HepG2 (cell line): ENCODE measurements around the gene RAE1. TPM values are rescaled to one million over a fixed set of nuclear protein-coding genes. Genes with fewer than 3 reads are reported as not detected.

Experiments
- ATAC-seq: fragments of 200-7000 bp; cut with Tn5 transposase; 3 replicates; pipeline ENCODE4 v1.9.1; 2020; ENCODE audit warnings: mild to moderate bottlenecking, moderate library complexity
- BruUV-seq: library from RNA; stranded (reverse); fragments of 400-500 nt; replicated peaks from 2 replicates; lab custom pipeline; 2021; lab: Mats Ljungman, UMichigan
- CTCF ChIA-PET: fragments of 300-600 bp; formaldehyde crosslinking; extraction: SDS; loops from one replicate; lab custom pipeline; 2021; ENCODE audit warnings: low total read pairs, inconsistent platforms, low intra/inter-chr PET ratio; lab: Yijun Ruan, JAX
- POLR2A ChIA-PET: fragments of 350-600 bp; sonication (Branson Sonifier 250); formaldehyde crosslinking; loops from one replicate; lab custom pipeline; 2020; ENCODE audit warnings: antibody characterized with exemption, inconsistent platforms; lab: Yijun Ruan, JAX
- DNase-seq: peaks from one replicate; pipeline ENCODE4 v3.0.0-alpha.2; 2015; ENCODE audit warnings: low spot score
- FAIRE-seq: peaks from 3 replicates; lab custom pipeline; 2011; peaks lifted over from hg19 to GRCh38; lab: Jason Lieb, UNC
- H2AFZ ChIP-seq: one replicate; pipeline ENCODE4 v1.6.1; 2011; ENCODE audit warnings: low read length, inconsistent platforms
- H3K27ac ChIP-seq: fragments of 300-600 bp; 3 replicates; pipeline ENCODE4 v1.8.0; 2011; ENCODE audit warnings: mixed run types, mild to moderate bottlenecking, mixed read lengths, low read length, inconsistent platforms; ENCODE audit not compliant: insufficient read depth; ENCODE audit errors: extremely low read length
- H3K27me3 ChIP-seq, 2 experiments: fragments of 200-600 bp in 1 of 2; 2 replicates in 1 of 2; 3 replicates in 1 of 2; pipeline versions ENCODE4 v1.6.0 to v1.8.0; 2011; ENCODE audit warnings: low read length in 2 of 2, mild to moderate bottlenecking in 2 of 2, moderate library complexity in 2 of 2, inconsistent platforms in 1 of 2; ENCODE audit not compliant: insufficient read depth in 2 of 2, control insufficient read depth in 1 of 2
- H3K36me3 ChIP-seq, 2 experiments: fragments of 200-600 bp in 1 of 2; replicated peaks in 1 of 2; 2 replicates in 1 of 2; 3 replicates in 1 of 2; pipeline versions ENCODE4 v1.5.1 to v1.8.0; 2011; ENCODE audit warnings: low read length in 2 of 2, inconsistent platforms in 1 of 2; ENCODE audit not compliant: insufficient read depth in 2 of 2, control insufficient read depth in 1 of 2
- H3K4me1 ChIP-seq: 2 replicates; pipeline ENCODE4 v1.5.1; 2012; ENCODE audit warnings: low read length, inconsistent platforms; ENCODE audit not compliant: insufficient read depth
- H3K4me2 ChIP-seq: 2 replicates; pipeline ENCODE4 v1.6.0; 2011; ENCODE audit warnings: low read depth, low read length, inconsistent platforms
- H3K4me3 ChIP-seq, 3 experiments: fragments of 200-600 bp in 1 of 3; sonication (generic), shearing (Covaris generic) in 1 of 3; replicated peaks in 1 of 3; 2 replicates each; pipeline ENCODE4 v1.5.1; 2011 to 2016; ENCODE audit warnings: low read length in 3 of 3, inconsistent platforms in 2 of 3, low read depth in 2 of 3, mild to moderate bottlenecking in 2 of 3, control low read depth in 1 of 3, mixed read lengths in 1 of 3; ENCODE audit not compliant: insufficient read depth in 1 of 3
- H3K79me2 ChIP-seq: one replicate; pipeline ENCODE4 v1.6.1; 2011; ENCODE audit warnings: low read length, inconsistent platforms; ENCODE audit not compliant: insufficient read depth
- H3K9ac ChIP-seq: 2 replicates; pipeline ENCODE4 v1.6.0; 2011; ENCODE audit warnings: mild to moderate bottlenecking, low read depth, low read length, inconsistent platforms; ENCODE audit not compliant: insufficient read depth
- H3K9me3 ChIP-seq: 2 replicates; pipeline ENCODE4 v1.5.1; 2012; ENCODE audit warnings: mild to moderate bottlenecking, low read length
- H4K20me1 ChIP-seq: 2 replicates; pipeline ENCODE4 v1.6.0; 2011; ENCODE audit warnings: inconsistent platforms, mild to moderate bottlenecking, low read length, moderate library complexity; ENCODE audit not compliant: insufficient read depth
- ADNP ChIP-seq: sonication (generic); formaldehyde crosslinking; IDR thresholded peaks from 2 replicates; pipeline ENCODE4 v1.4.0; 2020; ENCODE audit warnings: missing genetic modification reagents
- CAMTA2 ChIP-seq: sonication (generic); formaldehyde crosslinking; IDR thresholded peaks from 2 replicates; pipeline ENCODE4 v1.4.0; 2020; ENCODE audit warnings: mild to moderate bottlenecking, missing genetic modification reagents, borderline replicate concordance
- FOXK2 ChIP-seq: fragments of 450-650 bp; IDR thresholded peaks from 2 replicates; pipeline ENCODE4 v1.6.1; 2016
- KMT2A ChIP-seq: sonication (generic); formaldehyde crosslinking; IDR thresholded peaks from 2 replicates; pipeline ENCODE4 v1.4.0; 2020; ENCODE audit warnings: missing genetic modification reagents
- MEF2D ChIP-seq: sonication (generic); formaldehyde crosslinking; IDR thresholded peaks from 2 replicates; pipeline ENCODE4 v1.5.1; 2020; ENCODE audit warnings: mild to moderate bottlenecking, missing genetic modification reagents
- MXI1 ChIP-seq: IDR thresholded peaks from 3 replicates; pipeline ENCODE4 v1.6.1; 2012; ENCODE audit warnings: low read depth, low read length, inconsistent platforms, borderline replicate concordance
- POLR2G ChIP-seq: fragments of 200-400 bp; formaldehyde crosslinking; IDR thresholded peaks from 2 replicates; pipeline ENCODE4 v1.6.1; 2018; ENCODE audit warnings: mild to moderate bottlenecking, low read depth, low read length, moderate library complexity
- SRY ChIP-seq: sonication (generic); formaldehyde crosslinking; IDR thresholded peaks from 2 replicates; pipeline ENCODE4 v1.8.0; 2022; ENCODE audit warnings: mild to moderate bottlenecking, missing genetic modification reagents
- U2AF2 ChIP-seq: fragments of 200-400 bp; formaldehyde crosslinking; IDR thresholded peaks from 2 replicates; pipeline ENCODE4 v1.6.1; 2017; ENCODE audit warnings: low read depth, mild to moderate bottlenecking, low read length
- ZFYVE20 ChIP-seq: sonication (generic); formaldehyde crosslinking; IDR thresholded peaks from 2 replicates; pipeline ENCODE4 v1.8.0; 2023; ENCODE audit warnings: low read depth, mild to moderate bottlenecking, moderate library complexity, missing genetic modification reagents, borderline replicate concordance
- WGBS: methylation state at CpG from one replicate; pipeline ENCODE4 v1.1.6; 2017; ENCODE audit warnings: low lambda C conversion rate; 5-methylcytosine and 5-hydroxymethylcytosine counted together
- in situ Hi-C: cut with HindIII; loops from 2 replicates; pipeline ENCODE4 v1.10.0; 2017; ENCODE audit warnings: low pct_unique_long_range_greater_than_20kb; ENCODE audit not compliant: extremely low pct_ligation_motif_present
- intact Hi-C: fragments of 100-400 bp; cut with micrococcal nuclease; formaldehyde crosslinking; loops from one replicate; pipeline ENCODE4 v1.10.0; 2022; ENCODE audit not compliant: unreplicated experiment
- polyA plus RNA-seq, 8 experiments: library from polyadenylated mRNA; depleted of rRNA in 3 of 8; stranded (reverse) in 7 of 8; unstranded in 1 of 8; fragments of >200 nt; fragmentation: Illumina TruSeq in 4 of 8; extraction: Trizol in 4 of 8; gene quantifications; 2 replicates each; pipeline versions ENCODE4 v1.2.1 to v1.2.3, GENCODE V29; 2011 to 2016; ENCODE audit warnings: low read depth in 4 of 8, missing spikeins in 1 of 8, mixed read lengths in 1 of 8; ENCODE audit not compliant: insufficient read depth in 1 of 8
- total RNA-seq, 5 experiments: library from RNA; depleted of rRNA; stranded (reverse); fragments of >200 nt; fragmentation: Illumina TruSeq; extraction: Trizol; gene quantifications; 2 replicates each; pipeline ENCODE4 v1.2.3, GENCODE V29; 2016; ENCODE audit warnings: low read depth in 1 of 5
- TF ChIP-seq, protein P1 (sequence below): sonication (generic); formaldehyde crosslinking; IDR thresholded peaks from 2 replicates; pipeline ENCODE4 v1.8.1; 2023; ENCODE audit warnings: mild to moderate bottlenecking, missing genetic modification reagents
- TF ChIP-seq, protein P2 (sequence below): sonication (generic); formaldehyde crosslinking; IDR thresholded peaks from 2 replicates; pipeline ENCODE4 v1.9.0; 2021; ENCODE audit warnings: mild to moderate bottlenecking, missing genetic modification reagents
- TF ChIP-seq, protein P3 (sequence below): sonication (generic); formaldehyde crosslinking; IDR thresholded peaks from 2 replicates; pipeline ENCODE4 v1.5.0; 2020; ENCODE audit warnings: mild to moderate bottlenecking, missing genetic modification reagents
- TF ChIP-seq, protein P4 (sequence below): IDR thresholded peaks from 2 replicates; pipeline ENCODE4 v1.6.1; 2016
- TF ChIP-seq, protein P5 (sequence below): sonication (generic); formaldehyde crosslinking; IDR thresholded peaks from 2 replicates; pipeline ENCODE4 v1.8.0; 2022; ENCODE audit warnings: missing genetic modification reagents, mild to moderate bottlenecking, inconsistent platforms, borderline replicate concordance

Gene RAE1
- total and polyA plus RNA-seq, 2 of the 13 experiments (the other 11 are each of a cell fraction or from before 2014, with no cell fraction given): 36.1 to 72.9 TPM

DNA sequence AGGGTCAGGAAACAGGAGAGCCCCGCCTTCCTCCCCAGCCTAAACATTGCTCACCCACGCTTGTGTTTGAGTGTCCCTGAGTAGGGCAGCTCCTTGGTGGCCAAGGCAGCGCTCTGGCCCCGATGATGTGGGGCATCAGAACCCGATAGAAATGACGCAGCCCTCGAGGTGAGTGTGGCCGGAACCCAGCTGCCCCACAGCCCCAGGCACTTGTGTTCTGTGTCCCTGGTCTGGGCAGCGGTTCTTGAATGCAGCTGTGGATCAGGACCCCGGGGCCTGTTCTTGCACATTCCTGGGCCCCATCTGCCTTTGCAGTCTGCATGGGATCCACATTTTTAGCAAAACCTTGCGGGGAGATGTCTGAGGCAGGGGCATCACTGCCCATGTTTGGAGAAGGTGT, 53.0 kb downstream of the RAE1 start:
- POLR2A ChIA-PET: interaction anchor here (0.9 kb wide), 1 partner anchor 12 kb away, joined by 3 read pairs; no protein-coding TSS in a partner anchor
- Histone ChIP-seq H3K36me3 (peaks cover 50 to 79% of the 10 kb centered on the region in 2 experiments), H4K20me1 (no peaks in the 10 kb centered on the region; the same call in 1 of the 2 replicates), H3K27ac (no peak overlapping the region), H3K79me2 (no peaks in the 10 kb centered on the region), H2AFZ (no peak overlapping the region), H3K9ac (no peak overlapping the region), H3K4me3 (no peak overlapping the region), H3K4me2 (no peak overlapping the region), H3K9me3 (no peaks in the 10 kb centered on the region), H3K27me3 (no peaks in the 10 kb centered on the region), H3K4me1 (no peaks in the 10 kb centered on the region)
- no TSS peak for BruUV-seq
- 93% methylated on average over 11 of the region's 11 CpGs for WGBS
- CTCF ChIA-PET: no interaction called here
- in situ Hi-C loops (no loop called here), intact Hi-C loops (no loop called here)
- DNase-seq (no peak), FAIRE-seq (no peak), ATAC-seq (no peak)
- no peak for TF ChIP-seq KMT2A (CRISPR knock-in tag)
- TF ChIP-seq, protein P1, sequence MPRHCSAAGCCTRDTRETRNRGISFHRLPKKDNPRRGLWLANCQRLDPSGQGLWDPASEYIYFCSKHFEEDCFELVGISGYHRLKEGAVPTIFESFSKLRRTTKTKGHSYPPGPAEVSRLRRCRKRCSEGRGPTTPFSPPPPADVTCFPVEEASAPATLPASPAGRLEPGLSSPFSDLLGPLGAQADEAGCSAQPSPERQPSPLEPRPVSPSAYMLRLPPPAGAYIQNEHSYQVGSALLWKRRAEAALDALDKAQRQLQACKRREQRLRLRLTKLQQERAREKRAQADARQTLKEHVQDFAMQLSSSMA (CRISPR knock-in tag): no peak
- no peak for TF ChIP-seq SRY (CRISPR knock-in tag)
- TF ChIP-seq ZFYVE20: no peak
- no peak for TF ChIP-seq MEF2D
- TF ChIP-seq POLR2G: no peak
- TF ChIP-seq, protein P2, sequence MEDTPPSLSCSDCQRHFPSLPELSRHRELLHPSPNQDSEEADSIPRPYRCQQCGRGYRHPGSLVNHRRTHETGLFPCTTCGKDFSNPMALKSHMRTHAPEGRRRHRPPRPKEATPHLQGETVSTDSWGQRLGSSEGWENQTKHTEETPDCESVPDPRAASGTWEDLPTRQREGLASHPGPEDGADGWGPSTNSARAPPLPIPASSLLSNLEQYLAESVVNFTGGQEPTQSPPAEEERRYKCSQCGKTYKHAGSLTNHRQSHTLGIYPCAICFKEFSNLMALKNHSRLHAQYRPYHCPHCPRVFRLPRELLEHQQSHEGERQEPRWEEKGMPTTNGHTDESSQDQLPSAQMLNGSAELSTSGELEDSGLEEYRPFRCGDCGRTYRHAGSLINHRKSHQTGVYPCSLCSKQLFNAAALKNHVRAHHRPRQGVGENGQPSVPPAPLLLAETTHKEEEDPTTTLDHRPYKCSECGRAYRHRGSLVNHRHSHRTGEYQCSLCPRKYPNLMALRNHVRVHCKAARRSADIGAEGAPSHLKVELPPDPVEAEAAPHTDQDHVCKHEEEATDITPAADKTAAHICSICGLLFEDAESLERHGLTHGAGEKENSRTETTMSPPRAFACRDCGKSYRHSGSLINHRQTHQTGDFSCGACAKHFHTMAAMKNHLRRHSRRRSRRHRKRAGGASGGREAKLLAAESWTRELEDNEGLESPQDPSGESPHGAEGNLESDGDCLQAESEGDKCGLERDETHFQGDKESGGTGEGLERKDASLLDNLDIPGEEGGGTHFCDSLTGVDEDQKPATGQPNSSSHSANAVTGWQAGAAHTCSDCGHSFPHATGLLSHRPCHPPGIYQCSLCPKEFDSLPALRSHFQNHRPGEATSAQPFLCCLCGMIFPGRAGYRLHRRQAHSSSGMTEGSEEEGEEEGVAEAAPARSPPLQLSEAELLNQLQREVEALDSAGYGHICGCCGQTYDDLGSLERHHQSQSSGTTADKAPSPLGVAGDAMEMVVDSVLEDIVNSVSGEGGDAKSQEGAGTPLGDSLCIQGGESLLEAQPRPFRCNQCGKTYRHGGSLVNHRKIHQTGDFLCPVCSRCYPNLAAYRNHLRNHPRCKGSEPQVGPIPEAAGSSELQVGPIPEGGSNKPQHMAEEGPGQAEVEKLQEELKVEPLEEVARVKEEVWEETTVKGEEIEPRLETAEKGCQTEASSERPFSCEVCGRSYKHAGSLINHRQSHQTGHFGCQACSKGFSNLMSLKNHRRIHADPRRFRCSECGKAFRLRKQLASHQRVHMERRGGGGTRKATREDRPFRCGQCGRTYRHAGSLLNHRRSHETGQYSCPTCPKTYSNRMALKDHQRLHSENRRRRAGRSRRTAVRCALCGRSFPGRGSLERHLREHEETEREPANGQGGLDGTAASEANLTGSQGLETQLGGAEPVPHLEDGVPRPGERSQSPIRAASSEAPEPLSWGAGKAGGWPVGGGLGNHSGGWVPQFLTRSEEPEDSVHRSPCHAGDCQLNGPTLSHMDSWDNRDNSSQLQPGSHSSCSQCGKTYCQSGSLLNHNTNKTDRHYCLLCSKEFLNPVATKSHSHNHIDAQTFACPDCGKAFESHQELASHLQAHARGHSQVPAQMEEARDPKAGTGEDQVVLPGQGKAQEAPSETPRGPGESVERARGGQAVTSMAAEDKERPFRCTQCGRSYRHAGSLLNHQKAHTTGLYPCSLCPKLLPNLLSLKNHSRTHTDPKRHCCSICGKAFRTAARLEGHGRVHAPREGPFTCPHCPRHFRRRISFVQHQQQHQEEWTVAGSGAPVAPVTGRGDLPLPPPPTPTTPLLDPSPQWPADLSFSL (CRISPR knock-in tag): no peak
- TF ChIP-seq, protein P3, sequence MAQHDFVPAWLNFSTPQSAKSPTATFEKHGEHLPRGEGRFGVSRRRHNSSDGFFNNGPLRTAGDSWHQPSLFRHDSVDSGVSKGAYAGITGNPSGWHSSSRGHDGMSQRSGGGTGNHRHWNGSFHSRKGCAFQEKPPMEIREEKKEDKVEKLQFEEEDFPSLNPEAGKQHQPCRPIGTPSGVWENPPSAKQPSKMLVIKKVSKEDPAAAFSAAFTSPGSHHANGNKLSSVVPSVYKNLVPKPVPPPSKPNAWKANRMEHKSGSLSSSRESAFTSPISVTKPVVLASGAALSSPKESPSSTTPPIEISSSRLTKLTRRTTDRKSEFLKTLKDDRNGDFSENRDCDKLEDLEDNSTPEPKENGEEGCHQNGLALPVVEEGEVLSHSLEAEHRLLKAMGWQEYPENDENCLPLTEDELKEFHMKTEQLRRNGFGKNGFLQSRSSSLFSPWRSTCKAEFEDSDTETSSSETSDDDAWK (CRISPR knock-in tag): no peak
- no peak for TF ChIP-seq U2AF2
- TF ChIP-seq MXI1: no peak
- TF ChIP-seq CAMTA2: no peak
- no peak for TF ChIP-seq FOXK2
- no peak for TF ChIP-seq ADNP (CRISPR knock-in tag)
- TF ChIP-seq, protein P4, sequence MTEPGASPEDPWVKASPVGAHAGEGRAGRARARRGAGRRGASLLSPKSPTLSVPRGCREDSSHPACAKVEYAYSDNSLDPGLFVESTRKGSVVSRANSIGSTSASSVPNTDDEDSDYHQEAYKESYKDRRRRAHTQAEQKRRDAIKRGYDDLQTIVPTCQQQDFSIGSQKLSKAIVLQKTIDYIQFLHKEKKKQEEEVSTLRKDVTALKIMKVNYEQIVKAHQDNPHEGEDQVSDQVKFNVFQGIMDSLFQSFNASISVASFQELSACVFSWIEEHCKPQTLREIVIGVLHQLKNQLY (CRISPR knock-in tag): no peak
- TF ChIP-seq, protein P5, sequence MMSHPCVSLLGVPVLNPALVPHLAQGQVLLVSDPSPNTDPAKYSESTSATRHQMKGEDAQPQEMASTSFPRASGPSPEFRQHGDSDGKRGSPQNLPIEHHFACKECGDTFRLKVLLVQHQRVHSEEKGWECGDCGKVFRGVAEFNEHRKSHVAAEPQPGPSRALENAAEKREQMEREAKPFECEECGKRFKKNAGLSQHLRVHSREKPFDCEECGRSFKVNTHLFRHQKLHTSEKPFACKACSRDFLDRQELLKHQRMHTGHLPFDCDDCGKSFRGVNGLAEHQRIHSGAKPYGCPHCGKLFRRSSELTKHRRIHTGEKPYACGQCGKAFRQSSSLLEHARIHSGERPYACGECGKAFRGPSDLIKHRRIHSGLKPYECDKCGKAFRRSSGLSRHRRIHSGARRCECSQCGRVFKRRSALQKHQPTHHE (CRISPR knock-in tag): no peak
